Measurements from ENCODE around the gene ZNF750.

ZNF750 gene

DNA sequence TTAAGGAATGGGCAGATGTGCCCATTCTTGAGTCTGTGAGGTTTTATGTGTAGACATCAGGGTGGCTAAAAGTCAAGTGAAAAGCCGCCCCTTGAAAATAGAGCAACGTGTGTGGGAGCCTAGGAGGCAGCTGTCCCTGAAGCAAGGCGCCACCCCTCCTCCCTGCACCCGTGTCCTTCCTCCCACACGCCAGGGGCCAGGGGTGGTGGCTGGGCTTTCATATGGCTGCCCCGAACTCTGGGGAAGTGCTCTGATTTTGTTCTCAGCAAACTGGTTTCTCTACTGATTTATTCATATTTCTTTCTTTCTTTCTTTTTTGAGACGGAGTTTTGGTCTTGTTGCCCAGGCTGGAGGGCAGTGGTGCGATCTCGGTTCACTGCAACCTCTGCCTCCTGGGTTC is 4.7 kb downstream of the ZNF750 start:
- no peak for DNase-seq (ENCODE audit: low read depth)

- no peak for DNase-seq (ENCODE audit: low read depth)
Observed at GRCh38 chr17:82832881-82833475, 6.8 kb downstream of the ZNF750 start.

GRCh38 chr17:82832411-82832810 is 7.4 kb downstream of the ZNF750 start:
- no peak for DNase-seq (ENCODE audit: low read depth)

- DNase-seq (ENCODE audit: low read depth) = no peak
Observed at GRCh38 chr17:82831818-82832200, 8.0 kb downstream of the ZNF750 start.

DNA sequence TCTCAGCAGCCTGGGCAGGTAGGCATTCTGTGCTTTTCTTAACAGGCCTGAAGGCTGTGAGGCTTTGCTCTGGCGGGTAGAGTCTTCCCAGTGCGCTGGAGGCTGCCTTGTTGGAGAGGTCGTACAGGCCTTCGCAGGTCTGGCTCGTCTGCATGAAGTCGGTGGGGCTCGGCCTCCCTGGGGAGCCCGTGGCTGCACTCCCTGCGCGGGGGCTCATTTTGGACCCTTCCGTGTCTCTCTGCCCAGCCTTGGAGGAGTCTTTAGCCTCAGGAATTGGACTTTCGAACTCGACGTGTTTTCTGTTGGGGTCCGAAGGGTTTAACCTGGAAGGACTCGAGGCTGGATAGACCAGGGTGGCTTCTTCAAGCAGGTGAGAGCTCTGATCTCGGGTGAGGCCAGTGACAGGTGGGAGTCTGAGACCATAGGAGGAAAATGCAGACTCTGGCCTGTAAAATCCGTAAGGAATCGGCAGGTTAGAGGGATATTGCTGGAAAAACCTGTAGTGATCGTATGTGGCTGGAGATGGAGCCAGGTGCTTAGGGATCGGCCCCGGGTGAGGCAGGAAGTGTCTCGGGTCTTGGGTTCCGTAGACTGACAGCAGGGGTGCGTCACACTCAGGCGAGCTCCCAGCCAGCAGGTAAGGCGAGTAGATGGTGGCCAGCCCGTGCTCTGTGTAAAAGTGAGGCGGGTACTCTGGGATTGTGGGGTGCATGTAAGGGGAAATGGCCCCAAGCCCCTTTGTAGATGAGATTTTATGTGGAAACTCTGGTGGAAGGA is 8.6 kb downstream of the ZNF750 start:
- DNase-seq (ENCODE audit: low read depth) = no peak

DNA sequence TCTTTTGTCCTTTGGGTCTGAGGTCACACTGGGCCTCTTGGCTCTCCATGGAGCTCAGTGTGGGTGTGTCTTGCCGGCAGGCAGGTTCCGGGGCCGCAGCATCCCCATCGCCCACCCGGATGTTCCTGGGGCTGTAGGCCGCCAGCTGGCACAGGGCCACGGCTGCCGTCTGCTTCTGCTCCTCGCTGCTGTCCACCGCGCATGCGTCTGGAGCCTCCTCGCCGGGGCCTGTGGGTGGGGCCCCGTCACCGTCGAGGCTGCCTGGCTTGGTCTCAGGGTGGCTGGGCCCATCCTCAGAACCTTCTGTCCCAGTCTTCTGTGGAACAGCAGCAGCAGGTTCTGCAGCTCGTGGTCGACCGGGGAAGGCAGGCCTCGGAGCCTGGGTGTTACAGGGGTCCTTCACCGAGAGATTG is 9.6 kb downstream of the ZNF750 start:
- no peak for DNase-seq (ENCODE audit: low read depth)

DNA sequence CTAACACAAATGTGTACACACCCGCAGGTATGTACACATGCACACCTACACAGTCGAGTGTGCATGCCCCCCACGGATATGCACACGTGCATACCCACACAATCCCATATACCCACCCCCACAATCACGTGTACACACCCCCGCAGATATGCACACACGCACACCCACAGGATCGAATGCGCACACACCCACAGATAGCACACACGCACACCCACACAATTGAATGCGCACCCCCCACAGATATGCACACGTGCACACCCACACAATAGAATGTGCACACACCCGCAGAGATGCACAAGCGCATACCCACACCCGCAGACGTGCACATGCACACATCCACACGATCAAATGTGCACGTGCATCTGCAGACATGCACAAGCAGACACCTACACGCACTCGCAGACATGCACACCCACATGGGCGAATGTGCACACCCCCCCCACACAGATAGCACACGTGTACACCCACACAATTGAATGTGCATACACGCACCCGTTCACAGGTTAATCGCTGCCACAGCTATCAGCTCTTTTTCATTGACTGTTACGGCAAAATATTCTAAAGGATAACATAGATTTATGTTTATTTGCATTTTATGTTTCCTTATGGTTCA is 10.8 kb downstream of the ZNF750 start:
- no peak for DNase-seq (ENCODE audit: low read depth)

- no peak for DNase-seq (ENCODE audit: low read depth)
Observed at GRCh38 chr17:82826956-82827355, 12.9 kb downstream of the ZNF750 start.

GRCh38 chr17:82826211-82826610 is 13.6 kb downstream of the ZNF750 start:
- DNase-seq (ENCODE audit: low read depth) = no peak

DNA sequence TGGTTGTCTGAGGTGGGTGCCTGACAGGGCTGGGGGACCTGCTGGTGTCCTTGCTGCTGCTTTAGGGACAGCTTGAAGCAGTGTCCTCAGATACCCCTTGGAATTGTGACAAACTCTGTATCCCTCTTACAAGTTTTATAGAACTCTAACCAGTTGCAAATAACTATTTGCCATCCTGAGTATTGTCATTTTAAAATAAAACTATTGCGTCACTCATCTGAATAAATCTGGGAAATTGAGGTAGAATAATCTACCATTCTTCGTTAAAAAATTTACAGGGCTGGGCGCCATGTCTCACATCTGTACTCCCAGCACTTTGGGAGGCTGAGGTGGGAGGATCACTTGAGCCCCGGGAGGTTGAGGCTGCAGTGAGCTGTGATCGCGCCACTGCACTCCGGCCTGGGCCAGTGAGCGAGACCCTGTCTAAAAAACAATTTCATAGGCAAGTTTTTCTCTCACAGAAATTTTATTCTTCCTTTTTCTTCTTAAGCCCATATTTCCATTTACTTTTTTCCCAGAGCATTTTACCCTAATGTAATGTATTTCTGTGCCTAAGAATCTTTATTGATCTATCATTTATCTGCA is 14.2 kb downstream of the ZNF750 start:
- no peak for DNase-seq (ENCODE audit: low read depth)

DNA sequence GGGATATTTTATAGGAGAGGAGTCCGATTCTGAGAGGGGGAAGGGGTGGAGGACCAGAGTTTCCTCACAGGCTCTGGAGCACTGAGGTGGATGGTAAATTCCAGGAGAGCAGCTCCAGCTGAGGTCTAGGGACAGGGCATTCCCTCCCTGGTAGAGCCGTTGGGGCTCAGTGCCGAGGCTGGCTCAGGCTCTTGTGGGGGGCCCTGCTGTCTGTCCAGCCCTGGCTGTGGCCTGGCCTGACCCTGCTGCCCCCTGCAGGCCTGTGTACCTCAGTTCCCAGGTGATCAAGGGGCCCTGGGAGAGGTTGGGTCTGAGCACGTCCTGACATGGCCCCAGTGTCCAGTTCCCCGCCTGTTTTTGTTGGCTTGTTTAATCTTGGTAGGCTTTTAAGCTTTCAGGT is 16.8 kb downstream of the ZNF750 start:
- DNase-seq (ENCODE audit: low read depth) = no peak

DNA sequence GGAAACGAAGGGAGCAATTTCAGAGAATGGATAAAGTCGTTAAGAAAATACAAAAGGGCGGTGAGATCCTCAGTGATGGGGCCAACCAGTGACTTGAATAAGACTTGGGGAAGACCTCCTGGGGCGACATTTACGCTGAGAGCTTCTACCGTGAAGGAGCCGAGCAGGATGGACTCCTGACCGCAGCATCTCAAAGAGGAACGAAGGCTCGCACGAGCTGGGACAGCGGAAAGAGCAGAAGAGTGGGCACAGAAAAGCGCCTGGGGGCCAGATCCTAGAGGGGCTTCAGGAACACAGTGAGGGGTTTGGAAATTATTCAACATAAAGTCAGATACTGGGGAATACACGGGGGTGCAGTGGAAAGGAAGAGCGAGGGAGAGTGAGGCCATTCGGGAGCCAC is 17.5 kb downstream of the ZNF750 start:
- no peak for DNase-seq (ENCODE audit: low read depth)

DNA sequence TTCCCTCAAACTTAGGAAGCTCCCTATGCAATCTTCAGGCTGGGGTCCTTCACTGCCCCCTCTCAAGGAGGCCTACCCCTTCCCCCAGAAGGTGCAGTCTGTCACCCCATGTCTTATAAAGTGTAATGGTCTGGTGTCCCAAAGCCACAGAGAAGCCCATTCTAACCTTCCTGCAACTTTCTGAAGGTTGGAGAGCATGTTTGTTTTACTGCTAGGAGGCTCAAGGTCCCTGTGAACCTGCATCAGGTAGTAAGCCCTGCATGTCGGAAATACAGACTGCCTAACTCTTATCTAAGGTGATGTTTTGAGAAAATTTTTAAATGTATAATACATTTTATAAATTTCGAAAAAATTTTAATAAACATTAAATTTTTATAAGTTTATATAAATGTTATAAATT is 18.3 kb downstream of the ZNF750 start:
- DNase-seq (ENCODE audit: low read depth) = no peak

DNA sequence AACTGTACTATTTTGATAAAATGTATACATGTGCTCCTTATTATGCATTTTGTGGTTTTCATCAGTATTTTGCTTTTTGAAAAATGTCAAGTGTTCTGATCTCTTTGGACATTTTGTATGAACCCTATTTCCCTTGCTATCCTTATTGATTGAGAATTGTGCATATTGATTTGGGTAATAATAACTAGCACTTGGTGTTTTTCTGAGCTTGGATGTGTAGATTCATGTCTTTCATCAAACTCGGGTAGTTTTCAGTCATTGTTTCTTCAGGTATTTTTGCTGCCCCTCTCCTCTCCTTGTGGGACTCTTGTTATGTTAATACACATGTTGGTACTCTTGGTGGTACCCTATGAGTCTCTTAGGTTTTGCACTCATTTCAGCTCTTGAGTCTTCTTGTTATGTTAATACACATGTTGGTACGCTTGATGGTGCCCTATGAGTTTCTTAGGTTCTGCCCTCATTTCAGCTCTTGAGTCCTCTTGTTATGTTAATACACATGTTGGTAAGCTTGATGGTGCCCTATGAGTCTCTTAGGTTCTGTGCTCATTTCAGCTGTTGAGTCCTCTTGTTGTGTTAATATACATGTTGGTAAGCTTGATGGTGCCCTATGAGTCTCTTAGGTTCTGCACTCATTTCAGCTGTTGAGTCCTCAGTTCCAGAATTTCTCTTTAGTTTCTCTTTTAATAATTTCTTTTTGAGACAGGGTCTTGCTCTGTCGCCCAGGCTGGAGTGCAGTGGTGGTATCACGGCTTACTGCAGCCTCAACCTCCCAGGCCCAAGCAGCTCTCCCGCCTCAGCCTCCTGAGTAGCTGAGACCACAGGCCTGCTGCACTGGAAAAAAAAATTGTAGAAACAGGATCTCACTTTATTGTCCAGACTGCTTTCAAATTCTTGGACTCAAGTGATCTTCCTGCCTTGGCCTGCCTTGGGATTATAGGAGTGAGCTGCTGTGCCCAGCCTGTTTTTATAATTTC is 19.3 kb downstream of the ZNF750 start:
- DNase-seq (ENCODE audit: low read depth) = no peak

DNA sequence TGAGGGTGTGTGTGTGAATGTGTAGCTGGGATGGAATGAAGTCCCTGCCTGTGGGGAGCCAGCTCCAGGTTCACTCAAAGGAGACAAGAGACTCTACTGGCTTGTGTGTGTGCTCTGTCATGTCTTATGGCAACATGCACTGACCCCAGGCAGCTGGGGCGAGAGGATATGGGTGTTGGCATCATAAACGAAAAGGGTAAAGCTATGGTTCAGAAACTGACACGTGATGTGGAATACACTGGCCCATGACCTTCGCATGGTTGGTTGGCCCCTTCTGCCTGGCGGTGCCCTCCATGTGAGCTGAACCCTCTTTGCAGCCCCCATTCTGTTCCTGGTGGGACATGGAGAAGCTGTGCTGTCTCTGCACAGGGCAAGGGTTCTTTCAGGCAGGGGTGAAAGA is 21.9 kb downstream of the ZNF750 start:
- no peak for DNase-seq (ENCODE audit: low read depth)

GRCh38 chr17:82816358-82816757 is 23.5 kb downstream of the ZNF750 start:
- DNase-seq (ENCODE audit: low read depth) = no peak

DNA sequence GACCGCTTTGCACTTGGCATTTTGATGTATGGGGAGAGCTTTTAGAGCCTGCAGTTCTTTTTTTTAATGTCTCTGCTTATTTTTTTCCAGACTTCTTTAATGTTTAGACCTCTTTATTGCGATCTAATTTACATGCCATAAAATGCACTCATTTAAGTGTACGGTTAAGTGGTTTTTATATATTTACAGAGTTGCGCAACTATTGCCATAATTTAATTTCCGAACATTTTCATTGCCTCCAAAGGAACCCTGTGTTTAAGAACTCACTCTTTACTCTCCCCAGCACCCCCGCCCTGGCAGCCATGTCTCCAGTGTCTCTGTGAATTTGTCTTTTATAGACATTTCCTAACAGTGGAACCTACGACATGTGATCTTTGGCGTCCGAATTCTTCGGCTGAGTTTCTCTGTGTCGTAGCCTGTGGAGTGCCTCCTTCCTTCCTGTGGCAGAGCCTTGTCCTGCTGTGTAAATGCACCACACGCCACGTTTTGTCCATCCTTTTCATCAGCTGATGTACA is 24.0 kb downstream of the ZNF750 start:
- no peak for DNase-seq (ENCODE audit: low read depth)

GRCh38 chr17:82815354-82815753 is 24.5 kb downstream of the ZNF750 start:
- no peak for DNase-seq (ENCODE audit: low read depth)

GRCh38 chr17:82814834-82815233 is 25.0 kb downstream of the ZNF750 start:
- no peak for DNase-seq (ENCODE audit: low read depth)

DNA sequence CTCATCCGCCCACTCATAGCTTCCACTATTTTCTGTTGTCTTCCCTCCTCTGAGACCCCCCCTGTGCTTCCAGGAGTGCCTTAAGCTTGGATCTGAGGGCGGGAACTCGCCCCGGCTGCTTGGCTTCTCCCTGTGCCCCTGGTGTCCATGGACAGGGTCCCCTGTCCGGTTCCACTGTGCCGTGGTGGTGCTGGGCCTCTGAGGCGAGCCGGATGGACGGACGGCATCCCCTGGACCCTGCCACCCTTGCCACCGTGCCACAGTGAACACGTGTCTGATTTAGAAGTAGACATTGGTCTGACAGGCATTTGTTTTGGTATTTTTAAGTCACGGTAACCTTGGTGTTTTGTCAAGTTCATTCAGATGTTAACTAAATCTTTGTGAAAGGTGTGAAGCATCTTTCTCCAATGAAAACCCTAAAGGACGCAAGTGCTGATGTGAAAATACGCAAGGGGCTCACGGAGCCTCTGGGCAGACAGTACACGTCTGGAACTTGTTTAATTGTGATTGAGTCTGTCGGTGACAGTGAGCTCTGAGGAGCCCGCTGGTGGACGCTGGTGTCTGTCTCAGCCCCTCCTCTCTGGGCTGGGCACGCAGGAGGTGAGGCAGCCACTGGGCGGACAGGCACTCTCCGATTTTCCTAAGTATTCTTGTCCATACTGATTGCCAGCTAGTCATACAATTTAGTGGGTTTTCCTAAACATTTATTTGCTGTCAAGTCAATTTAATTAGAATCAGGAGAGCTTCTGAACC is 26.3 kb downstream of the ZNF750 start:
- DNase-seq (ENCODE audit: low read depth) = no peak

- DNase-seq (ENCODE audit: low read depth) = no peak
Observed at GRCh38 chr17:82812601-82813000, 27.2 kb downstream of the ZNF750 start.

All from HS-27A (cell line).